Measurements from ENCODE around the gene STRBP. TPM values are rescaled to one million over a fixed set of nuclear protein-coding genes. Genes with fewer than 3 reads are reported as not detected.

STRBP gene
- total RNA-seq, 1 experiment from 2014 or later, result 14.5 TPM

GRCh38 chr9:123102375-123103113 lies 165.8 kb downstream of the STRBP start:
- DNase-seq (ENCODE audit: low read depth), result no peak

- DNase-seq (ENCODE audit: low read depth), result no peak
These were observed 168.8 kb downstream of the STRBP start for GRCh38 chr9:123099548-123099947.

GRCh38 chr9:123099042-123099441 lies 169.3 kb downstream of the STRBP start:
- DNase-seq (ENCODE audit: low read depth), result no peak

- no peak for DNase-seq (ENCODE audit: low read depth)
These were observed 170.3 kb downstream of the STRBP start for GRCh38 chr9:123098096-123098459.

- no peak for DNase-seq (ENCODE audit: low read depth)
These were observed 170.8 kb downstream of the STRBP start for GRCh38 chr9:123097430-123098095.

GRCh38 chr9:123096987-123097386 lies 171.4 kb downstream of the STRBP start:
- DNase-seq (ENCODE audit: low read depth), result no peak

- DNase-seq (ENCODE audit: low read depth), result no peak
These were observed 175.2 kb downstream of the STRBP start for GRCh38 chr9:123093141-123093540.

GRCh38 chr9:123091459-123091858 lies 176.9 kb downstream of the STRBP start:
- no peak for DNase-seq (ENCODE audit: low read depth)

- no peak for DNase-seq (ENCODE audit: low read depth)
These were observed 177.4 kb downstream of the STRBP start for GRCh38 chr9:123090956-123091355.

GRCh38 chr9:123090198-123090896 lies 178.0 kb downstream of the STRBP start:
- DNase-seq (ENCODE audit: low read depth), result no peak

GRCh38 chr9:123089790-123090189 lies 178.6 kb downstream of the STRBP start:
- no peak for DNase-seq (ENCODE audit: low read depth)

- no peak for DNase-seq (ENCODE audit: low read depth)
These were observed 179.3 kb downstream of the STRBP start for GRCh38 chr9:123089040-123089439.

GRCh38 chr9:123087359-123087888 lies 181.0 kb downstream of the STRBP start:
- no peak for DNase-seq (ENCODE audit: low read depth)

- DNase-seq (ENCODE audit: low read depth), result no peak
These were observed 182.5 kb downstream of the STRBP start for GRCh38 chr9:123085916-123086315.

- no peak for DNase-seq (ENCODE audit: low read depth)
These were observed 184.1 kb downstream of the STRBP start for GRCh38 chr9:123084256-123084655.

GRCh38 chr9:123083680-123084079 lies 184.7 kb downstream of the STRBP start:
- no peak for DNase-seq (ENCODE audit: low read depth)

GRCh38 chr9:123081824-123082223 lies 186.6 kb downstream of the STRBP start:
- DNase-seq (ENCODE audit: low read depth), result peak; percentile 44

- no peak for DNase-seq (ENCODE audit: low read depth)
These were observed 187.9 kb downstream of the STRBP start for GRCh38 chr9:123080444-123080843.

- no peak for DNase-seq (ENCODE audit: low read depth)
These were observed 193.8 kb downstream of the STRBP start for GRCh38 chr9:123074628-123075027.

- DNase-seq (ENCODE audit: low read depth), result peak; percentile 53
These were observed 194.4 kb downstream of the STRBP start for GRCh38 chr9:123073991-123074422.

- no peak for DNase-seq (ENCODE audit: low read depth)
These were observed 194.9 kb downstream of the STRBP start for GRCh38 chr9:123073441-123073840.

GRCh38 chr9:123072407-123072995 lies 195.9 kb downstream of the STRBP start:
- no peak for DNase-seq (ENCODE audit: low read depth)
